NCI-H2107 treated with DMSO at 0.1 percent for 48 hours (cell line): ENCODE data around the gene FMN2.
"Not testable (repeated sequence)": the region's sequence is repeated elsewhere in the genome, so short reads cannot be mapped to it uniquely, and the experiment has no call there.

Experiments
- DNase-seq: peaks from one replicate; lab custom pipeline; 2025; ENCODE audit not compliant: unreplicated experiment; lab: John Stamatoyannopoulos, UW

The FMN2 gene

DNA sequence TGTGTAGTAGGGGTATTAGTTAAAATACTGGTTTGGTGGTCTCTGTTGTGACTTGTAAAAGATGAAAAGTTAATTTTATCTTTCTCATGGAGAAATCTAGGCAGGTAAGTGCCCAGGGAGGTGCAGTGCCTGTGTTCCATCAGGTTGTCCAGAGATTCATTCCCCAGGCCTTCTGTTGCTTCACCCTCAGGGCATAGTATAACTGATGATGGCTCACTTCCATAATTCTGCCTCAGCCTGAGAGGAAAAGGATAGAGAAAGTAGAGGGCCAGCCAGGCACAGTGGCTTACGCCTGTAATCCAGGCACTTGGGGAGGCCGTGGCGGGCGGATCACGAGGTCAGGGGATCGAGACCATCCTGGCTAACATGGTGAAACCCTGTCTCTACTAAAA lies 153.9 kb downstream of the FMN2 start:
- no peak for DNase-seq

- DNase-seq = no peak
Observed at GRCh38 chr1:240247899-240248298, 156.2 kb downstream of the FMN2 start.

- no peak for DNase-seq
Observed at GRCh38 chr1:240254006-240254405, 162.3 kb downstream of the FMN2 start.

GRCh38 chr1:240254778-240255291 lies 163.2 kb downstream of the FMN2 start:
- DNase-seq = no peak

- no peak for DNase-seq
Observed at GRCh38 chr1:240255922-240256321, 164.2 kb downstream of the FMN2 start.

DNA sequence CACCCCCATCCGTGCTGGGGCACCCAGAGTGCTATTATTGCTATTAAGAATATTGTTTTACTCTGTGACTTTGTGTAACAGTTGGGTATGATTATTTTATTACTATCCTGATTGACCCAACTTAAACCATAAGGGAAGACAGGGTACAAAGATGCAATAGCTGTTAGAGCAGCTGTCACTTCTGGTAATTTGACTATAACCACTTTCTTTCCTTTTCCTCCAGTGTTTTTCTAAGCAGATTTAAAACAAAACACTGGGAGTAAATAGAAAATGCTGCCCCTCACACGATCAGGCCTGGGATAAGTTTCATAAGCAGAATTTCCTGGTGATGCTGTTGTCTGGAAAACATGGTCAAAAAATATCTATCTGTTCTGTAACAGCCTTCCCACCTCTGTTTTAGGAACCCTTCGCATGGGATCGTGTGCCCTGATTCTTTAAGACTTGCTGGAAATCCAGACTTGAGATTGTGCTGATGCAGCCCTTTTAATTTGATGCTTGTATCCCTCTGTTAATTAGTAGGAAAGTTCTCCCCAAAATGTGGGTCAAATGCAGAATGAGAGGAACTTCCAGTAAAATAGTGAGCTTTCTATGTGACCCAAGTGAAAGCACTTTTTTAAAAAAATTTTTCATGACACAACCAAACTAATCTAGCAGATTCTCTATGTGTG lies 165.3 kb downstream of the FMN2 start:
- DNase-seq = no peak

DNA sequence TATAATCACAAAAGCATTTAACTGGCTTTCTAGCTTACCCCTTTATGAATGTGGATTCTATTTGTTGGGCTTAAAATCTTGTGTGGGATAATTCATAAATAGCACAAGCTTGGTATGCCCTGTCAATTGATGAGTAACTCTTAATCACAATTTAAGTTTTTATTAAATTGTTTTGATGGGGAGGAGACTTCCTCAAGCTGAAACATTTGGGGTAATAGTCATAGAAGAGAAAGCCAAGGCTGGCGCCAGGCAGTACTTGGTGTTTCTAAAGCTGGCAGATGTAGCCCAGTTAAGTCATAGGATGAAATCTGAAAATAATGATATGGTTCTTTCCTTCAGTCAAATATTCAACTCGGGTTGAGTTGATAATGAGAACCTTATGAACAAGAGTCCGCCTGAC lies 167.2 kb downstream of the FMN2 start:
- no peak for DNase-seq

- not testable (repeated sequence) for DNase-seq
Observed at GRCh38 chr1:240264494-240264893, 172.8 kb downstream of the FMN2 start.

GRCh38 chr1:240271081-240271480 lies 179.4 kb downstream of the FMN2 start:
- no peak for DNase-seq

DNA sequence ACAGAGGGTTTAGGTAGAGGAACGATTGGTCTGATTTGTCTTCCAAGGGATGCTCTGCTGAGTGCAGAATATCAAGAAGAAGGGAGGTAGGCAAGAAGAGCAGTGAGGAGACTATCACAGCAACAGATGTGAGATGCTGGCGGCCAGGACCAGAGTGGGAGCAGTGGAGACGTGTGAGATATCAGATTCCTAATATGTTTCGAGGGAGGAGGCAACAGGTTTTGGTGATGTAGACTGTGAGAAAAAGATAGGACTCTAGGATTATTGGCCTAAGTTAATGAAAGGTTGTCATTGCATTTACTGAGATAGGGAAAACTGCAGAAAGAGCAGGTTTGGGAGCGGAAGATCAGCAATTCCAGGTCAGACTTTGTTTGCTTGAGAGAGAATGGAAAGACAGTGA lies 182.9 kb downstream of the FMN2 start:
- no peak for DNase-seq

GRCh38 chr1:240275219-240275618 lies 183.5 kb downstream of the FMN2 start:
- DNase-seq = not testable (repeated sequence)

DNA sequence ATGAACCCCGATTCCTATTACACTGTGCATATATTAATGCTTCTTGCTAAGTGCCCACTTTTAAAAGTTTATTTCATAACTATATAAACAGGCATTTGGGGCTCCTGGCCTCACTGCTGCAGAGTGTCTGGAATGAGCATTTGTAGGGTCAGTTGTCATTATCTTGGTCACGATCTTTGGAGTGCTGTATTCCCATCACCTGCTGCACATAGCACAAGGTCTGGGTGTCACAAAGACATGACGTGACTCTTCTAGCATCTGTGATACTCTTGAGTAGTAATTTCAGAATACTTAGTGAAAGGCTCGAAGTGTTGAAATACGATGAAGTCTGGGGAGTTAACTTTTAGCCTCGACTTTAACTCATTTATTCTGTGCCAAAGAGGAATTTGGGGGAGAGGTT lies 186.4 kb downstream of the FMN2 start:
- no peak for DNase-seq

- peak; percentile 10 for DNase-seq
Observed at GRCh38 chr1:240280560-240281322, 189.1 kb downstream of the FMN2 start.

GRCh38 chr1:240282061-240282830 lies 190.6 kb downstream of the FMN2 start:
- DNase-seq = no peak

DNA sequence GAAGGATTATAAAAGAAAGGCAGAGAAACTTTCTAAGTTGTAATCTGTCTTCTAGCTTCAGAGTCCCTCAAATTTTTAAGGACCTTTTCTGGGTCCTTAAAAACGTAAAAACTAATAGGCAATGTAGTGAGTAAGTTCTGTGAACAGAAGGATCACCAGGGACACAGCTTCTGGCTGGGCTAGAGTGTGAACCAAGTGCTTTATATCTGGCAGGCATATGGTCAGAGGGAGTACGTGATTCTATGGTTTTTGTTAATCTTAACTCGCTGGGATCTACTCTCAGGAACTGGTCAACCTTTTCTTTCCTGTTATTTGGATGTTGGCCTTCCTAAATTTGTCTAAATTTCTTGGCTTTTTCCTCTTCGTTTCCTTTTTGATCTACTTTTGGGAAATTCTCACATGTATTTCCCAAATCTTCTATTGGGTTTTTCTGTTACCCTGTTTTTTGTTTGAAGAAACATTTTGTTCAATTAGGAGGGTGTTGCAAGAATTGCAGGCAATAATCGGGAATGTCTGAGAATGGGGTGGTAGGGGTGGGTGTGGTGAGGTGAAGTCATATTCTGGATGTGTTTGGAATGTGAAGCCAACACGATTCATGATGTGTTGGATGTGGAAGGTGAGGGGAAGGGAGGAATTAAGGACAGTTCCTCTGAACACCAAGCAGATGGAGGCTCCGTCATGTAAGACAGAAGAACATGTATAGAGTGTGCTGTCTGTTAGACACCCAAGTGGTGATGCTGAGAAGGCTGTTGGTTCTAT lies 193.2 kb downstream of the FMN2 start:
- no peak for DNase-seq

DNA sequence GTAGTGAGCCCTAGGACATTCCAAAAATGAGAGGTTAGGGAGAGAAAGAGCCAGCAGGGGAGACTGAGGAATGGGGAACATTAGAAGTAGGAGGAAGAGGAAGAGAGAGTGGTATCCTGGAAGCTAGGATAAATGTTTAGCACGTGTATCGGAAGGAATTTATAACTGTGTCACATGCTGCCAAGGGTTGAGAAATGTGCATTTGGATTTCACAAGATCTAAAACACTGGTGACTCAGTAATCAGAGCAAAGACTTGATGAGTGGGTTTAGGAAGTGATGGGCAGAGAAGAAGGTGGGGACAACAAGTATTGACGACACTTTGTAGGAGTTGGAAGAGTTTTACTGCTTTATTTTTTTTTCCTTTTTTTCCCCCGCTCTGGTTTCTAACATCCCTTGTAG lies 193.9 kb downstream of the FMN2 start:
- no peak for DNase-seq

GRCh38 chr1:240287722-240288121 lies 196.0 kb downstream of the FMN2 start:
- no peak for DNase-seq

DNA sequence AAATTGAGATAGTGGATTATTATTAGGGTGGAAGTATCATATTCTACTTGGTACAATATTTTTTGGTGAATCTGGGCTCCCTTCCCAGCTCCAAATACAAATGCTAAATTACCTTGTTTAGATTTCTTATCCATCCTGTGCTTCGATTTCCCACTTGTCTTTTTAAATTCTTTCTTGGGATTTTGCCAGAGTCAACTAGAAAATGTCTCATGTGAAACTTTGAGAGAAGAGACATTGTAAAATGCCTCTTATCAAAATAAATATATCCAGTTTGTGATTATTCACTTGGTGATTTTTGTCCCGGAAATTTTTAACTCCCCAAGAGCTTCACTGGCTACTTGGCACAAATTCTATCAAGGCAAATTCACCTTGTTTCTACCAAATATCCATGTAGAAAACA lies 202.0 kb downstream of the FMN2 start:
- no peak for DNase-seq

- no peak for DNase-seq
Observed at GRCh38 chr1:240294566-240294965, 202.9 kb downstream of the FMN2 start.

GRCh38 chr1:240295811-240296210 lies 204.1 kb downstream of the FMN2 start:
- no peak for DNase-seq

DNA sequence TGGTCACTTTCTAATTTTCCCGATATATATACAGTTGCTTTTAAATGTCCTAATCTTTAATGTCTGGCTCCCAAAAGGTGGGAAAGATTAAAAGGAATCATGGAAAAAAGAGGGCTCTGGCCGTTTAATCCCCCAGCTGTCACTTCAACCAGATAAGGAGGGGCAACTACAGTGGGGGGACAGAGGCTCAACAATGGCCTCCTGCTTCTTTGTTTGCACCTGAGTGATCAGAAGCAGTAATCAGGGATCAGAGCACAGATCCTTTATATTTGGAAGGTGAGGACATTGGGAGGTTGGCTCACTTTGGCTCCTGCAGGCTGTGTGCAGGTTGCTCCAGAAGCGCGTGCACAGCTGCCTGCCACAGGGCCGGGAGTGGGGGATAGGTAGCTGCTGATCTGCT lies 212.8 kb downstream of the FMN2 start:
- DNase-seq = no peak
